GM10266 (cell line): Measurements from ENCODE around the gene ERVMER34-1.

Experiments used
- DNase-seq: peaks from one replicate; pipeline ENCODE4 v3.0.0; 2012; ENCODE audit errors: extremely low spot score
- CTCF ChIP-seq: IDR thresholded peaks from 2 replicates; pipeline ENCODE4 v1.5.1; 2012; ENCODE audit warnings: mild to moderate bottlenecking, low read depth; ENCODE audit not compliant: control insufficient read depth, insufficient read depth; ENCODE audit errors: missing control alignments

ERVMER34-1 gene

GRCh38 chr4:52748432-52748831 lies 2.8 kb downstream of the ERVMER34-1 start:
- no peak for TF ChIP-seq CTCF
- DNase-seq, result no peak

- DNase-seq, result no peak
- TF ChIP-seq CTCF, result no peak
Measured at GRCh38 chr4:52744588-52744987, 6.6 kb downstream of the ERVMER34-1 start.

GRCh38 chr4:52743444-52744019 lies 7.7 kb downstream of the ERVMER34-1 start:
- no peak for TF ChIP-seq CTCF
- no peak for DNase-seq

GRCh38 chr4:52729586-52729985 lies 21.6 kb downstream of the ERVMER34-1 start:
- no peak for TF ChIP-seq CTCF
- no peak for DNase-seq

- no peak for TF ChIP-seq CTCF
- no peak for DNase-seq
Measured at GRCh38 chr4:52728691-52729240, 22.5 kb downstream of the ERVMER34-1 start.

- DNase-seq, result no peak
- no peak for TF ChIP-seq CTCF
Measured at GRCh38 chr4:52726826-52727580, 24.2 kb downstream of the ERVMER34-1 start.

GRCh38 chr4:52721968-52722815 lies 29.0 kb downstream of the ERVMER34-1 start:
- no peak for TF ChIP-seq CTCF
- DNase-seq, result peak; percentile 91
